Measurements from ENCODE around the gene PPP6R1.

PPP6R1 gene

GRCh38 chr19:55279340-55279739 is 20.5 kb upstream of the PPP6R1 start:
- TF ChIP-seq TCF12 (IDR thresholded peaks at IDR 0.05; ENCODE audit: low read depth): no peak

- TF ChIP-seq FOXM1 (IDR thresholded peaks at IDR 0.05; ENCODE audit: borderline replicate concordance, low read depth): no peak
These were observed 19.7 kb upstream of the PPP6R1 start for GRCh38 chr19:55278391-55279135.

GRCh38 chr19:55277494-55277893 is 18.7 kb upstream of the PPP6R1 start:
- no peak for TF ChIP-seq YY1 (IDR thresholded peaks at IDR 0.05; ENCODE audit: low read depth)
- no peak for TF ChIP-seq EGR1 (IDR thresholded peaks at IDR 0.05)
- no peak for TF ChIP-seq RAD21 (IDR thresholded peaks at IDR 0.05; ENCODE audit: low read depth)

GRCh38 chr19:55276720-55277430 is 18.1 kb upstream of the PPP6R1 start:
- TF ChIP-seq RAD21 (IDR thresholded peaks at IDR 0.05; ENCODE audit: low read depth) (no peak), NFIC (IDR thresholded peaks at IDR 0.05) (no peak), FOXM1 (IDR thresholded peaks at IDR 0.05; ENCODE audit: borderline replicate concordance, low read depth) (no peak), ZBTB7A (IDR thresholded peaks at IDR 0.05; ENCODE audit: low read depth) (no peak), EGR1 (IDR thresholded peaks at IDR 0.05) (no peak), TAF1 (IDR thresholded peaks at IDR 0.05; ENCODE audit: low read depth) (no peak)

GRCh38 chr19:55275851-55276719 is 17.3 kb upstream of the PPP6R1 start:
- TF ChIP-seq TCF12 (IDR thresholded peaks at IDR 0.05; ENCODE audit: low read depth) (no peak), YY1 (IDR thresholded peaks at IDR 0.05; ENCODE audit: low read depth) (no peak), CREB1 (IDR thresholded peaks at IDR 0.05; ENCODE audit: low read depth) (no peak), FOXM1 (IDR thresholded peaks at IDR 0.05; ENCODE audit: borderline replicate concordance, low read depth) (no peak)

- TF ChIP-seq TCF12 (IDR thresholded peaks at IDR 0.05; ENCODE audit: low read depth): no peak
- no peak for TF ChIP-seq USF1 (IDR thresholded peaks at IDR 0.05)
- TF ChIP-seq CEBPB (IDR thresholded peaks at IDR 0.05): no peak
These were observed 15.3 kb upstream of the PPP6R1 start for GRCh38 chr19:55273978-55274707.

GRCh38 chr19:55272142-55272541 is 13.3 kb upstream of the PPP6R1 start:
- TF ChIP-seq USF1 (IDR thresholded peaks at IDR 0.05) (no peak), MAX (IDR thresholded peaks at IDR 0.05) (no peak), TEAD4 (IDR thresholded peaks at IDR 0.05) (no peak), NFIC (IDR thresholded peaks at IDR 0.05) (no peak), EP300 (IDR thresholded peaks at IDR 0.05; ENCODE audit: borderline replicate concordance) (no peak), TAF1 (IDR thresholded peaks at IDR 0.05; ENCODE audit: low read depth) (no peak), REST (IDR thresholded peaks at IDR 0.05; ENCODE audit: low read depth) (no peak), TCF12 (IDR thresholded peaks at IDR 0.05; ENCODE audit: low read depth) (no peak), RAD21 (IDR thresholded peaks at IDR 0.05; ENCODE audit: low read depth) (no peak), CEBPB (IDR thresholded peaks at IDR 0.05) (no peak)

Measured in Ishikawa (cell line).